HG02610 (cell line): Measurements from ENCODE around the gene EARS2.

ENCODE experiments used
- ATAC-seq: cut with Tn5 transposase; IDR thresholded peaks from one replicate; pipeline ENCODE4 v1.9.1; 2021; ENCODE audit warnings: mild to moderate bottlenecking, moderate library complexity; ENCODE audit not compliant: unreplicated experiment

EARS2 gene

GRCh38 chr16:23508589-23509440 is 48.3 kb downstream of the EARS2 start:
- no peak for ATAC-seq

GRCh38 chr16:23506606-23506994 is 50.5 kb downstream of the EARS2 start:
- ATAC-seq: no peak

GRCh38 chr16:23505671-23506605 is 51.2 kb downstream of the EARS2 start:
- no peak for ATAC-seq

DNA sequence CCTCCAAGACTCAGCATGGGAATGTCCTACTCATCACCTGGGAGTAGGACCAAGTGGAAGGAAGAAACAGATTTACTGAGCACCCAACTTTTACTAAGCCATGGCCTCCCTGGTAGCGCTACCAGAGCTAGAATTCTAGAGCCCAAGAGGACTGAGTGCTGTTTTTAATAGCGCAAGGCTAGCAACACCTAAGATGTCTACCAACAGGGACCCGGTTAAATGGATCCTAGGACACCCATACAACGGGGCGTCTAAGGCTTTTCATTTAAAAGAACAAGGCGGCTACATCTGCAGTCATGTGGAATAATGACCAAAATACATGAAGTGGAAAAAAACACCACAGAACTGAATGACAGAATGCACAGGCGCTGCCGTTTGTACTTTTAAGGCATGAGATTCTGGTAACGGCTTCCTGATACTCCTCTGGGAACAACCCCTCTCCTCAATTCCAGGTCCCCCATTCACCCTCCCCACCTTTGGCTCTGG is 51.9 kb downstream of the EARS2 start:
- ATAC-seq: peak; percentile 8

DNA sequence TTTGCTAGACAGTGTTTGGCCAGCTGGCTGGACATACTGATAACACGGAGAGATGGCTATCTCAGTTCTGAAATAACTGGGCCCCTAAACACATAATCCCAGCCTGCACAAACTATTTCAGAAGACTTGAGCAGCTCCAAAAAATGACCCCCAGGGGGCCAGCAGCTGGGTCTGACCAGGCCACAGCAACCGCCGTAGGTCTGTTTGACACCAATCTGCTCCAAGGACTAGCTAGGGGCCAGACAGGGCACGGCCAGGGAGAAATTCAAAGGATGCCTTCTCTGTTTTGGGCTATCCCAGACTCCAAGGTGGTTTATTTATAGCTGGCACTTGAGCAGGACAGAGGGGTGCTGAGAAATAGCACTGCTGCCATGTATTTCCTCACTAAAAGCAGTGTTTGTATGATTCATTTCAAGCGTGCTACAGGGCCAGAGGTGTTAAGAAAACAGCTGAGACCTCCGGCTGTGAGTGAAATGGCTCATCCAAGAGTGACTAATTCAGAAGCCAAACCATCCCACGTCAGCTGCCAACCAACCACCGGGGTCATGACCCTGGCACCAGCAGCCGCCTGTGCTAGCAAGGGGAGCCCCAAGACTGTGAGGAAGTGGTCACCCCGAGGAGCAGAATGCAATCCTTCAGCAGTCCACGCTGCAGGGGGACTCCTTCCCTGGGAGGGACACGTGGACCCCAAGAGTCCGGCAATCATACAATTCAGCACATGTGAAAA is 52.5 kb downstream of the EARS2 start:
- peak; percentile 80 for ATAC-seq

DNA sequence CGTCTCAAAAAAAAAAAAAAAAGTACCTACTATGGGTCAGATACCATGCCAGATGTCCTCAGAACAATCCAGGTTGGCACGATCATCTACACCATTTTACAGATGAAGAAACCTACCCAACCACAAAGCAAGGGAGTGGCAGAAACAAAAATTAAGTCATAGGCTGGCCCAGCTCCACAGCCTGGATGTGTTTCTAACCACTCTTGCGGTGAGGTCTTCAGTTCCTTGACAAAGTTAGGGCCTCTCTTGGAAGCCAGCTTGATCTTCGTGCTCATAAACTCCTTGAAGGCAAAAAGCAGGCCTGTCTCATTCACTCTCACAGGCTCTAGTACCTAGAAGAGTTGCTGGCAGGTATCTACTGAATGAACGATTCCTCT is 53.1 kb downstream of the EARS2 start:
- ATAC-seq: no peak

- ATAC-seq: no peak
These were observed 54.7 kb downstream of the EARS2 start for GRCh38 chr16:23502466-23502865.

DNA sequence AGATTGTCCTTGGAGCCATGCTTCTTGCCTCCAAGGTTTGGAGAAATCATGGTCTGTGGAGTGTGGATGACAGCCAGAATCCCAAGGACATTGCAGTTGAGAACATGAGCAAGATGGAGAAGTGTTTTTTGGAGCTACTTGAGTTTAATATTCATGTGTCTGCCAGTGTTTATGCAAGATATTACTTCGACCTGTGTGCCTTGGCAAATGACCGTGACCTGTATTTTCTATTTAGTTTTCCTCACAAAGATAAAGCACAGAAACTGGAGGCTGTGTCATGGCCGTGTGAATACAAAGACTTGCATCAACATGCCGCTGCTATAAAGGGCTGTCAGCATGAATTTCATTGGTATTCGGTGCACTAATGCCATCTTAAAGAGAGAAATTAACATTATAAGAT is 55.9 kb downstream of the EARS2 start:
- ATAC-seq: no peak

DNA sequence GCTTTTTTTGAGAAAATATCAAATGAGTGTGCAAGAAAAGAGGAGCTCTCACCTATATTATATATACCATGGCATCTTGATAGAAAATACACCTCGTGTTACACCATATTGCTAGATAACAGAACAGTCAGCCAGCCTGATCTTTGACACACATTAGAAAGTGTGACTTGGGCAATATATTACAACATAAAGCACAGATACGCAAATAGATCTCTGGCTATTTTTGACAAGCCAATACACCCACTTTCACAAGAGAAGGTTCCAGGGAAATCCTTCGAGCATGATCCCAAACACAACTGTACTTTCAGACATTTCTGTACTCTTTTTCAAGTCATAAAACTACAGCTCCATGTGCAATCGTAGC is 56.3 kb downstream of the EARS2 start:
- no peak for ATAC-seq

DNA sequence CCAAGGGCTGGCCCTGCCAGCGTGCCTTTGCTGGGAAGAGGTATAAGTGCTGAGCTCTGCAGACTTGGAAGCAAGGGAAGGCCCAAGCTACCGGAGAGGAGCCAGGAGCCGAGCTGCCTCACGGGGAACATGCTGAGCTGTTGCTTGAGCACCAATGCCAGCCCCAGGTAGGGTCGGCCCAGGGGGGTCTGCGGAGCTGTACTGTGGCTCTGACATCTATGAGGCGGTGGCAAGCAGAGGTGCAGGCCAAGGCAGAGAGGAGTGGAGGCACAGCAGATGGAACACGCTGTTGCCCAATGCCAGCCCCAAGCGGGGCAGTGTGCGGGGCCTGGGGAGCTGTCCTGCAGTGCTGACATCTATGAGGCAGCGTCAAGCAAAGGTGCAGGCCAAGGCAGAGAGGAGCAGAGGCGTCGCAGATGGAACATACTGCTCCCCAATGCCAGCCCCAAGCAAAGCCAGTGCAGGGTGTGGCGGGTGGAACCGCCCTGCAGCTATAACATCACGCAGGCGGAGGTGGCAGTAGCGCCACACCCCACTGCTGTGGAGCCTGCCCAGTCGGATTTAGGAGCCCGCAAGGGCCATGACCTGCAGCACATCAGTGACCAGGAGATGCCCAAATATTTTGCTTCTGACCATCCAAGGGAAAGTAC is 56.8 kb downstream of the EARS2 start:
- no peak for ATAC-seq

DNA sequence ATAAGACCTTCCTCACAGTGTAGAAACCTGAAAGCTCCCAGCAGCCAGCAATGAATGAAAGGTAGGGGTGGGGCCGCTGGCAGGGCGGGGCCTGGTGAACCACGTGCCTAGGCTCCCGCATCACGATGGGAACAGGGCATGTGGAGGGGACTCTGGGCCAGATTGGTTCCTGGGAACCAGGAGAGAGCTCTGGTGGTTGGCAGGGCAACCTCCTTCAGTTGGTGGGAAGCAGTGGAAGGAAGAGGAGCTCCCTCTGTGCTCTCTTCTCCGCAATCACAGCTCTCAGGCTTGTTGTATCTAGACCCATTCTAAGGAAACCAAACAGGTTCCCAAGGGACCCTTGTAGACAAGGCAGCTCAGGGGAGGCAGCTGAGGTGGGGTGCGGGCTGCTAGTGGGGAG is 57.3 kb downstream of the EARS2 start:
- no peak for ATAC-seq

GRCh38 chr16:23498863-23499262 is 58.3 kb downstream of the EARS2 start:
- no peak for ATAC-seq

GRCh38 chr16:23497543-23497868 is 59.6 kb downstream of the EARS2 start:
- ATAC-seq: no peak

- no peak for ATAC-seq
These were observed 60.2 kb downstream of the EARS2 start for GRCh38 chr16:23496821-23497542.

- no peak for ATAC-seq
These were observed 61.5 kb downstream of the EARS2 start for GRCh38 chr16:23495671-23496070.

DNA sequence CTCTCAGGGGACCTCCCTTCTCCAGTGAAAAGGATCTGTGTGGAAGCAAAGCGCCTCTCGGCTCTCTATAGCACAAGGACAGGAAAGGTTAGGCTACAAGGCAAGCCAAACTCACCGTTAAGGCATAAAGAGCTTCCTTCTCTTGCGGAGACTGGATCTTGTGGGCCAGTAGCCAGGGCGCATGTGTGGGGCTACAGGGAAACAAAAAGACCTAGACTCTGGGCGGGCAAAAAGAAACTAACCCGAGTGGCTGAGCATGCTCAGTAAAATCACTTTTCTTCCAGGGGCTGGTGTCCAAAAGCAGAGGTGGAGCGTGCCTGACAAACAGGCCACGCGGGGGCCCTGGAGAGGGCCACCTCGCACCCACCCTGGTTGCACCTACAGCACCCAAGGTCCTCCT is 63.0 kb downstream of the EARS2 start:
- ATAC-seq: no peak

- no peak for ATAC-seq
These were observed 65.4 kb downstream of the EARS2 start for GRCh38 chr16:23491490-23492391.

DNA sequence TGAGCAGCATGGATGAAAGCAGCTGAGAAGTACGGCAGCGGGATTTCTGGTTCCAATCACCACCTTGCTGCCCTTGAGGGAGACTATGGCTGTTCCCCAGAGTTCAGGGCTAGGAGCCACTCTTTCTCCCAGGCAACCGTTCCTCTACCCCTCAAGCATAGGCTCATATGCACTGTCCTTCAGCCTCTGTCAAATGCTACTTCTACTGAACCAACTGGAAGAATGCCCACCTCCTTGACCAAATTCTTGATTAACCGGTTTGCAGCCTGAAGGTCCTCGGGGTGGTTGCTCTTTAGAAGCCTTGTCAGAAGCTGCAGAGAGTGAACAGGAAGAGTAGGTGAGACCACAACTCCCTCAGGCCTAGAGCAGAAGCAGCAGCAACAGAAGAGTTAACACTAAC is 70.7 kb downstream of the EARS2 start:
- no peak for ATAC-seq

DNA sequence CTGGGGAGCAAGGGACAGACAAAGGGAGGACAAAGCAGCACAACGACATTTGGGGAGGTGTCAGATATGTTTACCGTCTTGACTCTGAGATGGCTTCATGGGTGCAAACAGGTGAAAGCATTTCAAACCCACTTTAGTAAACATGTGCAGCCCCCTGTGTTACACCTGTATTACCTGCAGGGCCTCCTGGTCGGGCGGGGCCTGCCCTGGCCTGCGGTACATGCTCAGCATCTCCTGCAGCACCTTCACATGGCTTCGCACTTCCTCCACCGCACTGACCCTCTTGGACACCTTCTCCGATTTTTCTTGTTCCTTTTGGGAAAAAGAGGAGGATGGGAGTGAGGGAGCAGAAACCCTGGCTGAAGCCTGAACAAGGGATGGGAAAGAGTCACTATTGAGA is 71.3 kb downstream of the EARS2 start:
- no peak for ATAC-seq
